Frontal cortex (tissue), 4 donors: Measurements from ENCODE around the gene CD46. TPM values are rescaled to one million over a fixed set of nuclear protein-coding genes. Genes with fewer than 3 reads are reported as not detected.
A peak's percentile ranks its signal among the peaks of the same experiment; 100 is the strongest.

Experiments
- DNase-seq, 2 donors: peaks; one replicate each; pipeline ENCODE4 v3.0.0; 2012; ENCODE audit warnings: low spot score in 2 of 2
- FAIRE-seq: peaks from 2 replicates; lab custom pipeline; 2012; peaks lifted over from hg19 to GRCh38; lab: Jason Lieb, UNC
- total RNA-seq: library from RNA; depleted of rRNA; stranded (reverse); fragments of >200 nt; gene quantifications from one replicate; pipeline ENCODE4 v1.2.3, GENCODE V29; 2014
- donor health status: control.
- donor health status: control.
- donor health status: control.

CD46 gene
- total RNA-seq, 1 donor from 2014 or later: 87.6 TPM

DNA sequence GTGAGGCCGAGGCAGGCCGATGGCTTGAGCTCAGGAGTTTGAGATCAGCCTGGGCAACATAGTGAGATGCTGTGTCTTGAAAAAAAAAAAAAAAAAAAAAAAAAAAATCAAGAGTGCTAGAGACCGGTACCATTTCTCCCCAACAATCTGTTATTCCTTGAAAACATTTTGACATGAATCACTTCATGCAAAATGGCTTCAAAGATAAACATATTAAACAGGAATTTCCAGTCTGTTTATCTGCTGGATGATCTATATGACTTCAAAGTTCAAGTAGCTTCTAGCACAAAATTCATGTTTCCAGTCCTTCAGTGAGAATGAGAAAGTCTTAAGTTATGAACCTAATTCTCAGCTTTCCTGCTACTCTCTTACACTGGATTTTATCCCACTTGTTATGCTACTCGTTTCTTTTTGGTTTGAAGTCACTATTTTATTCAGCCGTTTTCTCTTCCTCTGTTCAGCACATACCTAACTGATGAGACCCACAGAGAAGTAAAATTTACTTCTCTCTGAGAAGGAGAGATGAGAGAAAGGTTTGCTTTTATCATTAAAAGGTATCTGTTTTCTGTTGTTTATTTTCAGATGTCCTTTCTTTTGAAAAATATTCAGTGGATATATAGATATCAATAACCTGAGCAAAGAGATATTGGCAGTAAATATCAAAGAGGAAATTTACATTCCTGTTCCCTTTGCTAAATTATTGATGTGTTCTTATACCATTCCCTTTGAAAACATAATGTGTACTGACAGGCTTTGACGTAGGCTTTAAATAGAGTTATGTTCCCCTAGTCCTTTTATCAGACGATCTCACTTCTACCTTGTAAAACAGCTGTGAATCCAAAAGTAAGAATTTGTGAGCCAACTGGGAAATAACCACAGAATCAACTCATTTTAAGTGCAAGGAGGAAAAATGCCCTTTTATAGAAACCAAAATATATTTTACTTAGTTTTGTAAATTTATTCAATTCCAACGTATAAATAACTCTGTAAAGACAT lies 38.2 kb downstream of the CD46 start:
- FAIRE-seq: no peak
- DNase-seq: no peak

DNA sequence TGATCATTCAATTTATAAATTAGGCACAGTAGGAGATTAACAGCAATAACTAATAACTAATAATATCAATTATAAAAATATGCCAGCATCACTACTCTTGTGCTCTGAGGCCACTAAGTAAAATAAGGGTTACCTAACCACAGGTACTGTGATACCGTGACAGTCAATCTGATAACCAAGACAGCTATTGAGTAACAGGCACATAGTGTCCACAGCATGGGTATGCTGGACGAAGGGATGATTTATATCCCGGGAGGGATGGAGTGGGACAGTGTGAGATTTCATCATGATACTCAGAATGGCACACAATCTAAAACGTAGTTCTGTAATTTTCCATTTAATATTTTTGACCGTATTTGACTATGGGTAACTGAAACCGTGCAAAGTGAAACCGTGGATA lies 39.4 kb downstream of the CD46 start:
- DNase-seq (no peak), FAIRE-seq (no peak)

DNA sequence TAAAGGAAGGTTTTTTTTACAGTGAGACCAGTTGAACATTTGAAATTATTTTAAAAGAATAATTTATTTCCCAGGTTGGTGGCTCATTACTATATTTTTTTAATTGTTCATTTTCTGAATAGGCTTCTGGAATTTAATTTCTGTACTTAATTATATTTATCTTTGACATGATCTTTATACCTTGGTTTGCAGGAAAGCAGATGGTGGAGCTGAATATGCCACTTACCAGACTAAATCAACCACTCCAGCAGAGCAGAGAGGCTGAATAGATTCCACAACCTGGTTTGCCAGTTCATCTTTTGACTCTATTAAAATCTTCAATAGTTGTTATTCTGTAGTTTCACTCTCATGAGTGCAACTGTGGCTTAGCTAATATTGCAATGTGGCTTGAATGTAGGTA lies 41.5 kb downstream of the CD46 start:
- DNase-seq (no peak), FAIRE-seq (no peak)

DNA sequence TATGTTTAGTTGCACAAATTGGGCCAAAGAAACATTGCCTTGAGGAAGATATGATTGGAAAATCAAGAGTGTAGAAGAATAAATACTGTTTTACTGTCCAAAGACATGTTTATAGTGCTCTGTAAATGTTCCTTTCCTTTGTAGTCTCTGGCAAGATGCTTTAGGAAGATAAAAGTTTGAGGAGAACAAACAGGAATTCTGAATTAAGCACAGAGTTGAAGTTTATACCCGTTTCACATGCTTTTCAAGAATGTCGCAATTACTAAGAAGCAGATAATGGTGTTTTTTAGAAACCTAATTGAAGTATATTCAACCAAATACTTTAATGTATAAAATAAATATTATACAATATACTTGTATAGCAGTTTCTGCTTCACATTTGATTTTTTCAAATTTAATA lies 43.0 kb downstream of the CD46 start:
- FAIRE-seq (peak; percentile 64), DNase-seq (no peak)

DNA sequence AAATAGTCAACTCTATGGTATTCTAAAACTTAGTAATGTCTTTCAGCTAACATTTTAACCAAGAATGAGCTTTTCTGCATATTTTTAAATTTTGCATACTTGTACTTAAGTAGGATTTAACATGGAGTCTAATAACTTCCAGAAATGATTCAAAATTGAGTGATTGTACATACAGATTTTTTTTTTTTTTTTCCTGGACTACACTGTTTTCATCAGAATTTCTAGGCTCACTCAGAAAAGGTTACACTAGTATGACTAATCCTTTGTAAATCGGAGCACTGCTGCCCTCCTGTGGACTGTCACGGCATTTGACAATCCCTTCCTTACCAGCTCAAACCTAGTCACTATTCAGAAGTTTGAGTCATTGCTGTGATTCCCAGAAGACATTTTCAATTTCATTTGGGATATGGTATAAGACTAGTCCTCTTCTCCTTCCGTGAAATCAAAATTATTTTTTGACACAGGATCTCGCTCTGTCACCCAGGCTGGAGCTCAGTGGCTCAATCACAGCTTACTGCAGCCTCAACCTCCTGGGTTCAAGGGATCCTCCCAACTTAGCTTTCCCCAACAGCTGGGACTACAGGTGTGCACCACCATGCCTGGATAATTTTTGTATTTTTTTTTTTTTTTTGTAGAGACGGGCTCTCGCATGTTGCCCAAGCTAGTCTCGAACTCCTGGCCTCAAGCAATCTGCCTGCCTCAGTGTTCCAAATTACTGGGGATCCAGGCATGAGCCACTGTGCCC lies 45.5 kb downstream of the CD46 start:
- peak; percentile 93 for FAIRE-seq
- peak; percentile 17 to 64 for DNase-seq

DNA sequence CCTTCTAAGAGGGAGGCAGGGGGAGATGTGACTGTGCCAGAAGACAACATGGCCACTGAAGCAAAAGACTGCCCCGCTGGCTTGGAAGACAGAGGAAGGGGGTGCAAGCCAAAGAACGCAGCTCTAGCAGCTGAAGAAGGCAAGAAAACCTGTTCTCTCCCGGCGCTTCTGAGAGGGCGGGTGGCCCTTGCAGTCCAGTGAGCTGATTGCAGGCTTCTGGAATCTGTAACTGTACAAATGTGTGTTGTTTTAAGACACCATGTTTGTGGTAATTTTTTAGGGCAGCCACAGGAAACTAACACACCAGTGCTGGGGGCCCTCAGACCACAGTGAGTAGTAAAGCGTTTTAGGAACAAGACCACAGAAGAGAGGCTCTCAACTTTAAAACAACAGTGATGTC lies 47.0 kb downstream of the CD46 start:
- DNase-seq (no peak), FAIRE-seq (no peak)

DNA sequence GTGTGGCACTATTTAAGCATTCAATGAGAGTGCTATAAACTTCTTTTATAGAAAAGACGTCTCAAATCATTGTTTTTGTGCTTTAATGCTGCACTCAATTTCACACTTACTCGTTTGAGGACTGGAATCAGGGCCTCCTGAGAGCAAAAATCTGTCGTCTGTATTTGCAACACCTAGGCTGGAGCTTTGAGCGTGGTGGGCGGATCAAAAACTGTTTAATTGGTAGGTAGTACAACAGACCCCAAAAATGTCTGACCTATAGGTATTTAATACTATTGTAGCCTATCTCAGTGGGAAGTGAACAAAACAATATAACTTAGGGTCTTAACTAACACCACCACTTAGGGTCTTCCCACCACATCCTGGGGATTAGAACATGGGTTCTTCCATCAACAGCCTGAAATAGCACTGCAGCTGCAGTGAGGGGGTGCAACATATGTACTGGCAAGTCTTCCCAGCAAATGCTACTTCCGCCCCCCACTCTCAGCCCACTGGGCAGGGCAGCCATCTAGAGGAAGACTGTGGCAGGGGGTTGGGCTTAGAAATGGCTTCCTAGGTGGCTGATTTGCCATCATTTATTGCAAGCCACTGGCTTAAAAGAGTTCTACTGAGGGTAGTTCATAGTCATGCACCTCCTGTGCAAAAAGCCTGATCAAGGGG lies 48.3 kb downstream of the CD46 start:
- DNase-seq: no peak
- no peak for FAIRE-seq

DNA sequence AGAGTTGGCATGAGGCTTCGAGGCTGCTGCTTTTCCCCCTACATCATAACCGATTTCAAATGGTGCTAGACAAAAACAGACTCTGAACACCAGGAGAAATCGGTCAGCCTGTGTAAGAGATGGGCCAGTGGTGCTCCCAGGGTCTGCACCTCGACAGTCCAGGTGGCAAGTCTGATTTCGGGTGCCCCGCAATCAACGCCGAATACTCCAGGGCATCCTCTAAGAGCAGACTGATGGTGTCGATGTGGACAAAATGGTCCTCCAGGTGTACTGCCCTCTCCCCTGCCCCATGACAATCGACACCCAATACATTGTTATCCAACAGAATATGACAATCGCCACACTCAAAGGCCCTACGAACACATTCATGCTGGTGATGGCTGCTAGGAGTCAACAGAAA lies 50.0 kb downstream of the CD46 start:
- FAIRE-seq (no peak), DNase-seq (no peak)

DNA sequence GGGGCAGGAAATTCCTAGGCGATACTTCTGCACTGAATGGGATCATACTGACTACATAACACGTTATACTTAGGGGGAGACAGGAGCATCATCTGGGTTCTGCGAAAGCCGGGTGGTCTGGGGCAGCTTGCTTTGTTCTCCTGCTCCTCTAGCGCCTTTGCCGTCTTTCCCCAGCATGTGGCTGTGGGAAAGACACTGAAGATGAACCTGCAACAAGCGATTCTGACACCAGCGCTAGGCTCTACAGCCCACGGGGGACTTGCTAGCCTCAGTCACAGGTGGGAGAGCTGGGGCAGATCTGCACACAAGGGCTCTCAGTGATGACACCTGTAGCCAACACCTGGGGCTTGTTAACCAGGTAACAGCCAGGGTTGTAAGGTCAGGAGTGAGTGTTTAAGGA lies 51.8 kb downstream of the CD46 start:
- no peak for DNase-seq

DNA sequence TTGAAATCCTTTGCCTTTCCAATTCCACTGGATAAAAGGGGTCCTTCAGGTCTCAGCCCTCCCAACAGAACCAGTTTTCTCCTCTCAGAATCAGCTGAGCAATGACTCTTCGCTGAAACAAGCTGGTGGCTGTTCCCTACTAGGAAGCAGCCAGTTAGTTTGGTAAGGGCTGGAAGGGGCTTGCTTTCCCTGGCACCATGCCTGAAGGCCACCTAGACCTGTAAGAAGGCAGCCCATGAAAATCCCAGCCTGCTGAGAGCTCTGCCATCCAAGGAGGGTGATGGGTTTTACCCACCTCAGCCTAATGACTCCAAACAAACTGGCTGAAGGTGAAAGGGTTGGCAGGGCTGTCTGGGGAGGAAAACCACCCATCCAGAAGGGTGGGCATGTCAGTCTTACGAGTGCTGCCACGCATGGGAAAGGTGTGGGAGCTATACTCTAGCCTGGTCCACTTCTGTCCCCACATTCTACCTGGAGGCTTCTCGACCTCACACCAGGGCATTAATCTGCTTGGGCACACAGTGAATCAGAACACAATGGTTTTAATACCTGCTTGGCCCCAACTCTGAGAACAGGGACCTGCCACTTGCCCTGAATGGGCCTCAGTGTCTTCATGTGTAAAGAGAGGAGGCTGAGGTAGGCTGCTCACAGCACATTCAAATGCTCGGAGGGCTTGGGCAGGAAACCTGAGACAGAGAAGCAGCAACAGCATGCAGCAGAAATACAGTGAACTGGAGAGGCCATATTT lies 53.0 kb downstream of the CD46 start:
- DNase-seq (no peak), FAIRE-seq (no peak)

More for the DNA sequence above, 51.8 kb downstream of the CD46 start:
- no peak for FAIRE-seq

DNA sequence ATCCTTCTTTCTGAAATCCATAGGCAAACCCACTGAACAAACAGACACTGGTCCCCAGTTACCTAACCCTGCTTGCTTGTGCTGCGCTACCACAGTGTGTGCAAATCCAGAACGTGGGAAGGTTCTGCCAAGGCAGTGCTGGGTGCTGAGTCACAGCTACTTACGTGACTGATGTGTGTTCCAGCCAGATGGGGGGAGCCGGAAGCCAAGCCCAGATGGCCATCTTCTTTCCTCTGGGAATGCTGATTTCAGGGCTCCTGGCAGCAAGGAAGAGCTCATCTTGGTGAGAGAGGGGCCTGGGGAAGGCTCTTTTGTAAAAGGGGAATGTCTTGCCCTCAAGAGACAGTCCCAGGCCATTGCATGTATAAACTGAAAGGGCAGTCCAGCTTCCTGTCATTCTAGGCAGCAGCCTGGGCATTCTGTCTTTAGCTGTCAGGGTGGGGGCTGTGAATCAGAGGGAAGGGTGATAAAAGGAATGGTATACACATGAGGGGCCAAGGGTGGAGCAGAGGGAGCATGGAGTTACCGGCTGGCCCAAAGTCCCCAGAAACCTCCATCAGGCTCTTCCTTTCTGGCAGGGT lies 54.1 kb downstream of the CD46 start:
- no peak for FAIRE-seq
- DNase-seq: no peak

DNA sequence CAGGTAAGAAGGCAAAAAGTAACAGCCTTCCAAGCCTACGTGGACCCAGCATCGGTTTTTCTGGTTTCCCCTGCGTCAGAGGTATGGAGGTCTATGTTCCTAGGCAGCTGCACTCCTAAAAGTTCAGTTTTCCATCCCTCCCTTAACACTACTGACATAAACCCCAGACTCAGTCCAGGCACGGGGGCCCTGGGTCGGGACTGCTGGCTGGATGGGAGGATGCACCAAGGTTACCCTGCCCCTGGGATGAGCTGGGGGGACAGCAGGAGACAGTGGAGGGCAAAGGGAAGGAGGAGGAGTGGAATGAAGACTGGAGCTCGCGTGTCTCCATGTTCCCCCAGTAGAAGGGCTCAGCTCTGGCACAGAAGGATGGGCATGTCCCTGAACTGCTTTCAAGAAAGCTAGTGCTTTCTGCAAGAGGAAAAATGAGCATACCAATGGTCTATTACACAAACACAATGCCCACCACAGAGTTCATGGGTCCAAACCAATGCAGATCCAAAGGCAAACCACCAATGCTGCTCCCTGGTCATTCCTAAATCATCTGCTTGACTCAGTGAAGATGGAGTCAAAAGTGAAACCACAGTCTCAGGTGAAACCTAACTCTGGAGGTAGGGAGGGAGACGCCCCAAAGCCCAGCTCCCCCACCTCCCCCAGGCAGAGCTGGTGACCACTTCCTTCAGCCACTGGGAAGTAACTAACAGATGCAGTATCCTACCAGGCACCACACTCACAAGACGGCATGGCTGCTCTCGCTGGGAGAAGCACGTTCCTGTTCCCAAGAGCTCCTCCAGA lies 54.9 kb downstream of the CD46 start:
- DNase-seq (no peak), FAIRE-seq (no peak)

DNA sequence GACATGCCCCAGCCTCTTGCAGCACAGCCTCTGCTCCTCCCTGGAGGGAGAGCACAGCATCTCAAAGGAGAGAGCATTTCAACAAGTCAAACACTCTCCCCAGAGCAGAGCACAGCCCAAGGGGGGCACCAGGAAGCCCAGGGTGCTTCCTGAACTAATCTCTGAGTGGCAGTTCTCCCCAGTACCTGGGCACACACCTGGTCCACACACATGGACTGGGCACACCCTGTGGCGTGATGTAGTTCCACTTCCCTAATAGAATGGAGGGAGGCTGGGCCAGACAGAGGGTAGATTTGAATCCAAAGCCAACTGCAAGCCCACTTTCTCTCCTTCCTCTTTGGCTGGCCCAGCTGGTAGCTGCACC lies 55.5 kb downstream of the CD46 start:
- DNase-seq (no peak), FAIRE-seq (no peak)

DNA sequence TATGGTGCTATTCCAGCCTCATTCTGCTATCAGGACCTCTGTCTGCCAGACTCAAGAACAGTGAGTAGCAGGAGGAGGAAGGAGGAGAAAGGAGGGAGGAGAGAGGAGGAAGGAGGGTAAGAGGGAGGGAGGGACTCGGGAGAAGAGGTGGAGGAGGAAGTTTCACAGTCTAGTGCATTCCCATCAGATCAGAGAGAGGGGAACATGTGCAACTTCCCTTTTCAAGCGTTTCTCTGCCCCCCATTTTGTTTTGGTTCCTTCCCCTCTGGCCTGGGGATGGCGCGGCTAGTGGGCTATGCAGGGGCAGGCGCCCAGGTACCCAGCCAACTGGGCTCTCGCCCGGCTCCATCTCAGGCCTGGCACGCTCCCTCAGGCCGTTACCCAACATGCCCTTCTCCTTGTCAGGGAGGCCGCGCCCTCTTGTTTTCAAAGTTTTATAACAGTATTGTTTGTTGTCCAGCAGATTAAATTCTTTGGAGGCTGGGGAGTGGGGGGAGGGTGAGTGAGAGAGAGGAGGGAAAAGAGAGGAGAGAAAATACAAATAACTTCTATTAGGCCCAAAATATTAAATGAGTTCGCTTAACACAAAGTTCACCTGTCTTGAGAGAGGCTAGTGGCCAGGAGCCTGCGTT lies 56.0 kb downstream of the CD46 start:
- DNase-seq (no peak), FAIRE-seq (no peak)

DNA sequence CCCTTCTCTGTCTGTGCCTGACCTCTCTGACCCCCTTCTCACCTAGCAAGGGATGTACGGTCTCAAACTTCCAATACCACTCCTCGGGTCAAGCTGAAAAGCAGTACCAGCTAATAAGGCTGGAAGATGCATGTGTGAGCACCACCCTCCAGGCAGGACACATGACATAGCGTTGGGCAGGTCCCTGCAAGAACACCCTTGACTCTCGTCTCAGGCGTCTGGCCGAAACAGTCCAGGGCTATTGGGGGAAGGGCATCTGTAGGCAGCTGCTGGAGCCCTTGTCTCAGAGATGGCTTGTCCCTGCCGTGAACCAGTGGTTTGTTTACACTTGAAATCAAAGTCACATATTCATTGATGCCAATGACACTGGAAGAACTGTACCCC lies 56.5 kb downstream of the CD46 start:
- no peak for DNase-seq
- FAIRE-seq: no peak

DNA sequence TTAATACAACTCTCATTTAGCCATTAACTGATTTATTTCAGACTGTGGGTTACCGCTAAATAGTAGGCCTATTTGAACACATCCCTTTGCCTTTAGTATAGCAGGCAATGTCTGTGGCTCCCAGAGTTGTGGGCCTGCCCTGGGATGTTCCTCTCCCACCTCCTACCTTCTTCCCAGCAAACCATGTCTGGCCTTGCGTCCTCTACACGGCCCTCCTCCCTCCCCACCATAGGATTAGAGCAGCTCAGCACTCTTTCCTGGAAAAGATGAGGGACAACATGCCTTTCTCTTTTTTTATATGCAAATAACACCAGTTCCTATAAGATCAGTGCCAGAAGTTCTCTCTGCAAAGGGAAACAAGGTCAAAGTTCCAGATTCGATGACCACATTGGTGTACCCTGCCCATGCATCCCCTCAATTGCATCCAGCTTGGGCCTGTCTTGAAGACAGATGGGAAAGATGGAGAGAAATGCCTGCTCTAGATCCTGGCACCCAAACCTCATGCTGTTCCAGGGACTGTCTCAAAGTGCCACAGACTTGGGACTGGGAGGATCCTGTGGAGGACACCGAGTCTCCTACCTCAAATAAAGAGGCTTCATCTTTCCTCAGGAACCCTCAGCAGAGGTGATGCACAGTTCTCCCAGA lies 57.2 kb downstream of the CD46 start:
- no peak for DNase-seq
- no peak for FAIRE-seq

DNA sequence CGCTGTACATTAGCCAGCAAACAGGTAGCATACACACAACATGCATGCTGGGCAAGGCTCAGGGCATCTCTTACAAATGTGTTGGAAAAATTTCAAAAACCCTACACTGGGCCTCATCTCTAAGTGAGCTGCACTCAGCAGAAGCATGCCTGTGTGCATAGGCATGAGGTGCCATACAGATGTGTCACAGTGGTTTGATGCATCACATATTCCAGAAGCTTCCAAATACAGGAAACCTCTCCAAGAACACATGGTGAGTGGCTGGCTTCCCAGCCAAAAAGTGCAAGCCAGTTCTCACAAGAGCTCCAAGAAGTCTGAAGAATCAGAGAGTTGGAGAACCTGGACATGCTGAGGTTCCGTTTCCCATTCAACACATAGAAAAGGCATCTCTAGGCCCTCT lies 58.3 kb downstream of the CD46 start:
- FAIRE-seq (no peak), DNase-seq (no peak)
